ENCODE data around the gene WHRN.

Gene WHRN

DNA sequence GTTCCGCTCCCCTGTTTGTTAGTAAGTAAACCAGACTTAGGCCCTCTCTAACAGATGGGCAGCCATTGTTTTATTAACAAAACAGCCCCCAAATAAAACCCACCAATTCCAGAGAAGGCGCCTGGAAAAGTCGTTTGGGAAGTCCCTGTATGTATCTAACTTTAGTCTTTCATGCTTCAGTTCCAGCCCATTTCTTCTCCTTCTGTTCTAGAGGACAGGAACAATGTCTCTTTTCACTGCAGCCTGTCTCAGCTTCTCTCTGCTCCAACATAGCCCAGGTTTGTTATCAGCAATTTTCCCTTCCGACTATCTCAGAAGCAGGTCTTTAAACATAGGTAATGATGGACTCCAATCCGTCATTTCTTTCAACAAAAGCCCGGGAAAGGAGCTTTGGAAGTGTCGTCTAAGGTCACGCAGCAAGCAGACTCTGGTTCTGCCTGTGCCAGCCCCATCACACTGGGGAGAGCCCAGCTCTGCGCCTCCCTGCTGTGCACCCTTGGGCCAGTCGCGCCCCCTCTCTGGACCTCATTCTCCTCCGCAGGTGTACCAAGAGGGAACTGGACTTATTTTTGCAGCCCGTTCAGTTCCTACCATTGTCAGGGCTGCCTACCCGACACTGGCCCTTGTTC is 107.9 kb downstream of the WHRN start:
- Histone ChIP-seq H3K4me3 (replicated peaks; ENCODE audit: insufficient read depth, low read length) (peak overlapping the region; percentile 75), H3K27me3 (ENCODE audit: insufficient read depth, poor library complexity, severe bottlenecking) (no peaks in the 10 kb centered on the region), H3K27ac (replicated peaks) (peak overlapping the region; percentile 87)
- DNase-seq (ENCODE audit: low read depth in 1 of 2, low spot score in 1 of 2): no peak
- TF ChIP-seq, protein P1, sequence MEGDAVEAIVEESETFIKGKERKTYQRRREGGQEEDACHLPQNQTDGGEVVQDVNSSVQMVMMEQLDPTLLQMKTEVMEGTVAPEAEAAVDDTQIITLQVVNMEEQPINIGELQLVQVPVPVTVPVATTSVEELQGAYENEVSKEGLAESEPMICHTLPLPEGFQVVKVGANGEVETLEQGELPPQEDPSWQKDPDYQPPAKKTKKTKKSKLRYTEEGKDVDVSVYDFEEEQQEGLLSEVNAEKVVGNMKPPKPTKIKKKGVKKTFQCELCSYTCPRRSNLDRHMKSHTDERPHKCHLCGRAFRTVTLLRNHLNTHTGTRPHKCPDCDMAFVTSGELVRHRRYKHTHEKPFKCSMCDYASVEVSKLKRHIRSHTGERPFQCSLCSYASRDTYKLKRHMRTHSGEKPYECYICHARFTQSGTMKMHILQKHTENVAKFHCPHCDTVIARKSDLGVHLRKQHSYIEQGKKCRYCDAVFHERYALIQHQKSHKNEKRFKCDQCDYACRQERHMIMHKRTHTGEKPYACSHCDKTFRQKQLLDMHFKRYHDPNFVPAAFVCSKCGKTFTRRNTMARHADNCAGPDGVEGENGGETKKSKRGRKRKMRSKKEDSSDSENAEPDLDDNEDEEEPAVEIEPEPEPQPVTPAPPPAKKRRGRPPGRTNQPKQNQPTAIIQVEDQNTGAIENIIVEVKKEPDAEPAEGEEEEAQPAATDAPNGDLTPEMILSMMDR (IDR thresholded peaks at IDR 0.05; ENCODE audit: insufficient read depth, low read length): no peak
- TF ChIP-seq POLR2AphosphoS5 (IDR thresholded peaks at IDR 0.05; ENCODE audit: low read depth) (no peak), SPI1 (IDR thresholded peaks at IDR 0.05; ENCODE audit: borderline replicate concordance, low read depth) (no peak), GABPA (IDR thresholded peaks at IDR 0.05; ENCODE audit: low read depth) (no peak)
- TF ChIP-seq, protein P2, sequence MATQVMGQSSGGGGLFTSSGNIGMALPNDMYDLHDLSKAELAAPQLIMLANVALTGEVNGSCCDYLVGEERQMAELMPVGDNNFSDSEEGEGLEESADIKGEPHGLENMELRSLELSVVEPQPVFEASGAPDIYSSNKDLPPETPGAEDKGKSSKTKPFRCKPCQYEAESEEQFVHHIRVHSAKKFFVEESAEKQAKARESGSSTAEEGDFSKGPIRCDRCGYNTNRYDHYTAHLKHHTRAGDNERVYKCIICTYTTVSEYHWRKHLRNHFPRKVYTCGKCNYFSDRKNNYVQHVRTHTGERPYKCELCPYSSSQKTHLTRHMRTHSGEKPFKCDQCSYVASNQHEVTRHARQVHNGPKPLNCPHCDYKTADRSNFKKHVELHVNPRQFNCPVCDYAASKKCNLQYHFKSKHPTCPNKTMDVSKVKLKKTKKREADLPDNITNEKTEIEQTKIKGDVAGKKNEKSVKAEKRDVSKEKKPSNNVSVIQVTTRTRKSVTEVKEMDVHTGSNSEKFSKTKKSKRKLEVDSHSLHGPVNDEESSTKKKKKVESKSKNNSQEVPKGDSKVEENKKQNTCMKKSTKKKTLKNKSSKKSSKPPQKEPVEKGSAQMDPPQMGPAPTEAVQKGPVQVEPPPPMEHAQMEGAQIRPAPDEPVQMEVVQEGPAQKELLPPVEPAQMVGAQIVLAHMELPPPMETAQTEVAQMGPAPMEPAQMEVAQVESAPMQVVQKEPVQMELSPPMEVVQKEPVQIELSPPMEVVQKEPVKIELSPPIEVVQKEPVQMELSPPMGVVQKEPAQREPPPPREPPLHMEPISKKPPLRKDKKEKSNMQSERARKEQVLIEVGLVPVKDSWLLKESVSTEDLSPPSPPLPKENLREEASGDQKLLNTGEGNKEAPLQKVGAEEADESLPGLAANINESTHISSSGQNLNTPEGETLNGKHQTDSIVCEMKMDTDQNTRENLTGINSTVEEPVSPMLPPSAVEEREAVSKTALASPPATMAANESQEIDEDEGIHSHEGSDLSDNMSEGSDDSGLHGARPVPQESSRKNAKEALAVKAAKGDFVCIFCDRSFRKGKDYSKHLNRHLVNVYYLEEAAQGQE (IDR thresholded peaks at IDR 0.05; ENCODE audit: insufficient replicate concordance, low read depth): no peak

DNA sequence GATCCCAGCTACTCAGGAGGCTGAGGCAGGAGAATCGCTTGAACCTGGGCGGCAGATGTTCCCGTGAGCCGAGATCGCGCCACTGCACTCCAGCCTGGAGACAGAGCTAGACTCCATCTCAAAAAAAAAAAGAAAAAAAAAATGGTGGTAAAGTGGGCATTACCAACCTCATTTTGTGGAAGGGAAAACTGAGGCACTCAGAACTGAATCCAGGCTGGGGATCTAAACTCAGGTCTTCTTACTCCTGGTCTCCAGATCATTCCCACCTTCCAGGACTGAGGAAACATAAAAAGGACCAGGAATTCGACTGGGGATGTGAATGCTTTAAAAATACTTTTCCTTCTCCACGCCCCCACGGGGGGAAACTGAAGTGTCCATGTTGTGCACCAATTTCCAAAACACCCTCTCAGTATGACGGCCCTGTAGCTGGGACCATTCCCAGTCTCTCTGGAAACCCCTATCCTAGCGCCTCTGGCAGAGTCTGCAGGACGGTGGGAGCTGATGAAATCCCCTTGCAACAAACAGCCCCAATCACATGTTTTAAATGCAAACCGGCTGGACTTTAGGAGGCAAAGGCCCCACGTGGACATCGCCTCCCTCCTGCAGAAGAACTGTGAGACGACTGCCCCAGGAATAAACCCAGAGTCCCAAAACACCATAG is 108.6 kb downstream of the WHRN start:
- Histone ChIP-seq H3K27me3 (ENCODE audit: insufficient read depth, poor library complexity, severe bottlenecking) (no peaks in the 10 kb centered on the region), H3K27ac (replicated peaks) (no peak overlapping the region), H3K4me3 (replicated peaks; ENCODE audit: insufficient read depth, low read length) (peak overlapping the region; percentile 75)
- DNase-seq (ENCODE audit: low read depth in 1 of 2, low spot score in 1 of 2): no peak
- TF ChIP-seq, protein P1 (IDR thresholded peaks at IDR 0.05; ENCODE audit: insufficient read depth, low read length): no peak
- TF ChIP-seq, protein P2 (IDR thresholded peaks at IDR 0.05; ENCODE audit: insufficient replicate concordance, low read depth): no peak
- TF ChIP-seq GABPA (IDR thresholded peaks at IDR 0.05; ENCODE audit: low read depth) (no peak), POLR2AphosphoS5 (IDR thresholded peaks at IDR 0.05; ENCODE audit: low read depth) (no peak), SPI1 (IDR thresholded peaks at IDR 0.05; ENCODE audit: borderline replicate concordance, low read depth) (no peak)

DNA sequence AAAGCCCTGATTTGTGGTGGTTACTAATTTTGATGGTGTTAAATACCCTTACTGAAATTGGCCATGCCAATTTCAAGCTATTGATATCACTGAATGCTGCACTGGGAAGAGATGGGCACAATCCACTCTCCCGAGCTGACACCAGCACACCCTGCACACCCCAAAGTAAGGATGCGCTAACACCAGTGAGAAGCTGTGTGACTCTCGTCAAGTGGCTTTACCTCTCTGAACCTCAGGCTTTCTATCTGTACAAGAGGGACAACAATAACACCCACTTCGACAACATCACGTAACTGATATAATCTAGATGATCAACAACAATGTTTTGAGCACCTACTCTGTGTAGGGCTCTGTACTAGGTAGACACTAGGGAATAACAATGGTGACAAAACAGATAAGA is 109.5 kb downstream of the WHRN start:
- TF ChIP-seq, protein P1 (IDR thresholded peaks at IDR 0.05; ENCODE audit: insufficient read depth, low read length): no peak
- Histone ChIP-seq H3K27me3 (ENCODE audit: insufficient read depth, poor library complexity, severe bottlenecking) (no peaks in the 10 kb centered on the region), H3K4me3 (replicated peaks; ENCODE audit: insufficient read depth, low read length) (no peak overlapping the region), H3K27ac (replicated peaks) (no peak overlapping the region)
- DNase-seq (ENCODE audit: low read depth in 1 of 2, low spot score in 1 of 2): no peak

DNA sequence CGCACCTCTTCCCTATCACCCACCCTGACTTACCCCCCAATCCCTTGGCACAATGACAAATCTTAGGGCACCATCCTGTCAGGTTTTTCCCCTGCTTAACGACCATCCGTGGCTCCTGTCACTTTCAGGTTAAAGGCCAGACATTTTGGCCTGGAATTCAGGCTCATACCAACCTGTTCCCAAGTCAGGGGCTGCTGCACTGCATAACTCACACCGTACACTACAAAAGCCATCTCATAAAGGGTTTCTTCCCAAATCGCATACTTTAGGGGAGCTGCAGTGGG is 110.0 kb downstream of the WHRN start:
- Histone ChIP-seq H3K4me3 (replicated peaks; ENCODE audit: insufficient read depth, low read length) (no peak overlapping the region), H3K27me3 (ENCODE audit: insufficient read depth, poor library complexity, severe bottlenecking) (no peaks in the 10 kb centered on the region), H3K27ac (replicated peaks) (no peak overlapping the region)
- DNase-seq (ENCODE audit: low read depth in 1 of 2, low spot score in 1 of 2): no peak
- no peak for TF ChIP-seq POLR2AphosphoS5 (IDR thresholded peaks at IDR 0.05; ENCODE audit: low read depth)
- TF ChIP-seq, protein P1 (IDR thresholded peaks at IDR 0.05; ENCODE audit: insufficient read depth, low read length): no peak
- no peak for TF ChIP-seq GABPA (IDR thresholded peaks at IDR 0.05; ENCODE audit: low read depth)
- TF ChIP-seq SPI1 (IDR thresholded peaks at IDR 0.05; ENCODE audit: borderline replicate concordance, low read depth): no peak
- TF ChIP-seq, protein P2 (IDR thresholded peaks at IDR 0.05; ENCODE audit: insufficient replicate concordance, low read depth): no peak
